ENCODE measurements around the gene ITIH3. TPM values are rescaled to one million over a fixed set of nuclear protein-coding genes. Genes with fewer than 3 reads are reported as not detected.

ITIH3 gene
- total and polyA plus RNA-seq, 9 donors: 0.23 to 14.2 (median 1.8) TPM

DNA sequence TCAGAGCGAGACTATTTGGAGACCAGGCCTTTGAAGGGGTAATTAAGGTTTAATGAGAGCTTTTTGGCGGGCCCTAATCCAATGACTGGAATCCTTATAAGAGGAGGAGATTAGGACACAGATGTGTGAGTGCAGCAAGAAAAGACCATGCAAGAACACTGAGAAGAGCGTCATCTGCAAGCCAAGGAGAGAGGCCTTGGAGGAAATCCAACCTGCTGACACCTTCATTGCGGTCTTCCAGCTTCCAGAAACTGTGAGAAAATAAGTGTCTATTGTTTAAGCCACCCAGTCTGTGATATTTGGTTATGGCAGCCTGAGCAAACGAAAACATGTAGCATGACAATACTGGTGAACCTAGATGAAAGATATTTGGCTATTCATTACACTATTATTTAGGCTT is 63.3 kb downstream of the ITIH3 start:
- TF ChIP-seq EP300 (IDR thresholded peaks at IDR 0.05) (no peak), POLR2A (IDR thresholded peaks at IDR 0.05) (no peak)
- TF ChIP-seq, protein P1, sequence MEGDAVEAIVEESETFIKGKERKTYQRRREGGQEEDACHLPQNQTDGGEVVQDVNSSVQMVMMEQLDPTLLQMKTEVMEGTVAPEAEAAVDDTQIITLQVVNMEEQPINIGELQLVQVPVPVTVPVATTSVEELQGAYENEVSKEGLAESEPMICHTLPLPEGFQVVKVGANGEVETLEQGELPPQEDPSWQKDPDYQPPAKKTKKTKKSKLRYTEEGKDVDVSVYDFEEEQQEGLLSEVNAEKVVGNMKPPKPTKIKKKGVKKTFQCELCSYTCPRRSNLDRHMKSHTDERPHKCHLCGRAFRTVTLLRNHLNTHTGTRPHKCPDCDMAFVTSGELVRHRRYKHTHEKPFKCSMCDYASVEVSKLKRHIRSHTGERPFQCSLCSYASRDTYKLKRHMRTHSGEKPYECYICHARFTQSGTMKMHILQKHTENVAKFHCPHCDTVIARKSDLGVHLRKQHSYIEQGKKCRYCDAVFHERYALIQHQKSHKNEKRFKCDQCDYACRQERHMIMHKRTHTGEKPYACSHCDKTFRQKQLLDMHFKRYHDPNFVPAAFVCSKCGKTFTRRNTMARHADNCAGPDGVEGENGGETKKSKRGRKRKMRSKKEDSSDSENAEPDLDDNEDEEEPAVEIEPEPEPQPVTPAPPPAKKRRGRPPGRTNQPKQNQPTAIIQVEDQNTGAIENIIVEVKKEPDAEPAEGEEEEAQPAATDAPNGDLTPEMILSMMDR (IDR thresholded peaks at IDR 0.05): no peak
- no peak for DNase-seq
- Histone ChIP-seq H3K4me3 (no peak overlapping the region), H3K4me1 (ENCODE audit: insufficient read depth) (no peaks in the 10 kb centered on the region), H3K36me3 (no peaks in the 10 kb centered on the region), H3K27ac (no peak overlapping the region), H3K27me3 (no peaks in the 10 kb centered on the region), H3K9me3 (no peaks in the 10 kb centered on the region)
- intact Hi-C loops (cut with DNase I): loop anchor here in 1 of 4 donors (2.0 kb wide), 1 partner anchor 47 kb away; no protein-coding TSS in a partner anchor
- 90 to 96% (median 95%) methylated on average over 5 of the region's 5 CpGs for WGBS, 3 donors

Small RNA genes within 50 kb of the gene (microRNA-seq; reads per million reads assigned to microRNA genes)
- gene MIR8064: 0 reads per million in 3 donors

Small RNA genes within 50 kb of the gene (small RNA-seq; reads per million reads assigned to genes)
- gene MIR8064 (not detected), gene MUSTN1 (not detected)

Other genes with a start within 250 kb of the ITIH3 start
- gene PBRM1, start 108.9 kb upstream of the ITIH3 start, total RNA-seq: 10 to 100 TPM; 63.2 to 95.7 (median 69.7) TPM
- 10 to 100 TPM; 19.8 to 30.9 TPM for gene PBRM1, start 108.9 kb upstream of the ITIH3 start, polyA plus RNA-seq
- gene GNL3, start 108.8 kb upstream of the ITIH3 start, total RNA-seq: 10 to 100 TPM; 46.0 to 82.7 (median 62.7) TPM
- 10 to 100 TPM; 39.6 to 41.4 TPM for gene GNL3, start 108.8 kb upstream of the ITIH3 start, polyA plus RNA-seq
- 10 to 100 TPM; 42.3 to 67.8 (median 57.4) TPM for gene GLT8D1, start 89.0 kb upstream of the ITIH3 start, total RNA-seq
- gene GLT8D1, start 89.0 kb upstream of the ITIH3 start, polyA plus RNA-seq: 10 to 100 TPM; 63.2 to 72.9 TPM
- 100 to 1,000 TPM in 2 of 7 donors, 10 to 100 TPM in 5; 67.7 to 104 (median 80.3) TPM for gene SPCS1, start 88.7 kb upstream of the ITIH3 start, total RNA-seq
- gene SPCS1, start 88.7 kb upstream of the ITIH3 start, polyA plus RNA-seq: 100 to 1,000 TPM; 138 to 216 TPM
- 10 to 100 TPM; 20.1 to 45.9 (median 32.8) TPM for gene NEK4, start 23.9 kb upstream of the ITIH3 start, total RNA-seq
- 10 to 100 TPM in 1 of 2 donors, 1 to 10 TPM in 1; 8.5 to 12.0 TPM for gene NEK4, start 23.9 kb upstream of the ITIH3 start, polyA plus RNA-seq
- under 1 TPM in 3 of 7 donors, not detected in 4; 0.42 to 0.79 (median 0.53) TPM for gene ITIH1, start 17.2 kb upstream of the ITIH3 start, total RNA-seq
- gene ITIH1, start 17.2 kb upstream of the ITIH3 start, polyA plus RNA-seq: under 1 TPM in 1 of 2 donors, not detected in 1; 0.45 TPM
- 1 to 10 TPM; 2.2 to 8.7 (median 4.0) TPM for gene ITIH4, start 35.9 kb downstream of the ITIH3 start, total RNA-seq
- gene ITIH4, start 35.9 kb downstream of the ITIH3 start, polyA plus RNA-seq: 10 to 100 TPM in 1 of 2 donors, 1 to 10 TPM in 1; 2.8 to 14.2 TPM
- 10 to 100 TPM in 1 of 7 donors, 1 to 10 TPM in 6; 2.2 to 14.3 (median 5.9) TPM for gene MUSTN1, start 40.2 kb downstream of the ITIH3 start, total RNA-seq
- 10 to 100 TPM; 12.1 to 30.0 TPM for gene MUSTN1, start 40.2 kb downstream of the ITIH3 start, polyA plus RNA-seq
- 10 to 100 TPM; 11.0 to 29.9 (median 17.8) TPM for gene STIMATE, start 102.8 kb downstream of the ITIH3 start, total RNA-seq
- gene STIMATE, start 102.8 kb downstream of the ITIH3 start, polyA plus RNA-seq: 10 to 100 TPM in 1 of 2 donors, 1 to 10 TPM in 1; 7.4 to 11.9 TPM

All from ovary (tissue), 9 donors.